BJ (cell line): ENCODE results near the gene CTBP1. TPM values are rescaled to one million over a fixed set of nuclear protein-coding genes. Genes with fewer than 3 reads are reported as not detected.
"Not testable (repeated sequence)": the region's sequence is repeated elsewhere in the genome, so short reads cannot be mapped to it uniquely, and the experiment has no call there.

Source experiments
- CTCF ChIA-PET: fragments of 350-600 bp; formaldehyde crosslinking; extraction: SDS; loops from one replicate; lab custom pipeline; 2021; ENCODE audit warnings: antibody characterized with exemption, inconsistent platforms; lab: Yijun Ruan, JAX
- POLR2A ChIA-PET: fragments of 300-600 bp; sonication (Branson Sonifier 250); formaldehyde crosslinking; extraction: SDS; loops from one replicate; lab custom pipeline; 2021; ENCODE audit warnings: antibody characterized with exemption; lab: Charles Lee
- DNase-seq: peaks from one replicate; pipeline ENCODE4 v3.0.0-alpha.2; 2011; ENCODE audit warnings: low read depth
- H3K27me3 ChIP-seq: 2 replicates; pipeline ENCODE4 v1.6.0; 2011; ENCODE audit warnings: low read length; ENCODE audit not compliant: control insufficient read depth, insufficient read depth
- H3K36me3 ChIP-seq: 2 replicates; pipeline ENCODE4 v1.5.1; 2011; ENCODE audit warnings: low read length; ENCODE audit not compliant: control insufficient read depth, insufficient read depth
- H3K4me3 ChIP-seq: 2 replicates; pipeline ENCODE4 v1.5.1; 2011; ENCODE audit warnings: low read depth, mild to moderate bottlenecking, control low read depth, low read length
- polyA plus RNA-seq: library from polyadenylated mRNA; depleted of rRNA; stranded (reverse); fragments of >200 nt; gene quantifications from 2 replicates; pipeline ENCODE4 v1.2.3, GENCODE V29; 2011
- TF ChIP-seq, protein P1 (sequence below): IDR thresholded peaks from 2 replicates; pipeline ENCODE4 v1.5.1; 2011; ENCODE audit warnings: low read depth, mild to moderate bottlenecking, control low read depth, inconsistent platforms, low read length, moderate library complexity; ENCODE audit not compliant: insufficient read depth

CTBP1 gene
- polyA plus RNA-seq, 1 experiment, result 106 TPM

- TF ChIP-seq, protein P1, sequence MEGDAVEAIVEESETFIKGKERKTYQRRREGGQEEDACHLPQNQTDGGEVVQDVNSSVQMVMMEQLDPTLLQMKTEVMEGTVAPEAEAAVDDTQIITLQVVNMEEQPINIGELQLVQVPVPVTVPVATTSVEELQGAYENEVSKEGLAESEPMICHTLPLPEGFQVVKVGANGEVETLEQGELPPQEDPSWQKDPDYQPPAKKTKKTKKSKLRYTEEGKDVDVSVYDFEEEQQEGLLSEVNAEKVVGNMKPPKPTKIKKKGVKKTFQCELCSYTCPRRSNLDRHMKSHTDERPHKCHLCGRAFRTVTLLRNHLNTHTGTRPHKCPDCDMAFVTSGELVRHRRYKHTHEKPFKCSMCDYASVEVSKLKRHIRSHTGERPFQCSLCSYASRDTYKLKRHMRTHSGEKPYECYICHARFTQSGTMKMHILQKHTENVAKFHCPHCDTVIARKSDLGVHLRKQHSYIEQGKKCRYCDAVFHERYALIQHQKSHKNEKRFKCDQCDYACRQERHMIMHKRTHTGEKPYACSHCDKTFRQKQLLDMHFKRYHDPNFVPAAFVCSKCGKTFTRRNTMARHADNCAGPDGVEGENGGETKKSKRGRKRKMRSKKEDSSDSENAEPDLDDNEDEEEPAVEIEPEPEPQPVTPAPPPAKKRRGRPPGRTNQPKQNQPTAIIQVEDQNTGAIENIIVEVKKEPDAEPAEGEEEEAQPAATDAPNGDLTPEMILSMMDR, result no peak
- Histone ChIP-seq H3K36me3 (peaks cover 12% of the 10 kb centered on the region), H3K27me3 (no peaks in the 10 kb centered on the region), H3K4me3 (no peak overlapping the region)
- ChIA-PET CTCF (interaction anchor here (0.6 kb wide), 1 partner anchor 407 kb away, joined by 3 read pairs; no protein-coding TSS in a partner anchor), POLR2A (no interaction called here)
- DNase-seq, result no peak
Observed at GRCh38 chr4:1293531-1293941, 44.6 kb upstream of the CTBP1 start.

DNA sequence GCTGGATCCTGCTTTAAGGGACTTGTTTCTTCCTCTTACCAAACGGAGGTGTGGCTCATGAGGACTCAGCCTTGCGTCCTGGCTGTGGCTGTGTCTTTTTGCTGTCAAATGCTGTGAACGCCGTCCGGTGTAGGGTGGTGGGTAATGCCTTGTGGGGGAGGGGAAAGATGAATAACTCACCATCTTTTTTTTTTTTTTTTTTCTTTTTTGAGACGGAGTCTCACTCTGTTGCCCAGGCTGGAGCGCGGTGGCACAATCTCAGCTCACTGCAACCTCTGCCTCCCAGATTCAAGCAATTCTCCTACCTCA is 43.7 kb upstream of the CTBP1 start:
- DNase-seq, H3K27me3 ChIP-seq, H3K36me3 ChIP-seq, H3K4me3 ChIP-seq, CTCF ChIA-PET, POLR2A ChIA-PET: not testable (repeated sequence)

DNA sequence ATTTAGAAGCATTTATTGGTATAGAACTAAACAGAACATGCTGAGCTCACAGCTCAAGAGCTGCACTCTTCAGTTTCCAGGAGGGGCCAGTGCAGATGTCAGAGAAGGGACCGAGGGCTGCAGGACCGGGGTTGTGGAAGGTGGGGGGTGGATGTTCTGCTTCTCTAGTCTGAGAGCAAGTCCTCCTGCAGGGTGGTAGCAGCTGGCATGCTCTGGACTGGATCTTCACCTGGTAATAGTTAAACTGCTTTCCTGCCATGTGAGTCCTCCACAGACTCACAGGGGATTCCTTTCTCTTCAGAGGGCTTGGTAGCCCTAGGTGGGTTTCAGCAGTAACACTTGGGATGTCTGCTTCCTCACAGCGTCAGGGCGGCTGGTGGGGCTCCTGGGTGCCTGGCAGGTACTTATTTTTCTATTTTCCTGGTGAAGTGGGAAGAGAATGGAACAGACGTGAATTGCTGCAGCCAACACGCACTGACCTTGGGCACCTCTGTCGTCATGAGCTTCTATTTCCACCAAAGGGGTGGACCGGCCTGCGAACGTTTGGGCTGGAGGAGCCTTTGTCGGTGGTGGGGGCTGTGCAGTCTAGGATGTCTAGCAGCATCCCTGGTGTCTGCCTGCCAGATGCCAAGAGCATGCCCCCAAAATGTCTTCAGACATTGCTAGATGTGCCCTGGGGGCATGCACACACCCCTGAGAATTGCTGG is 43.2 kb upstream of the CTBP1 start:
- CTCF ChIA-PET, result interaction anchor here (1.5 kb wide), 1 partner anchor 17 kb away, joined by 3 read pairs; no protein-coding TSS in a partner anchor
- DNase-seq, result no peak
- Histone ChIP-seq H3K36me3 (peaks cover 1% of the 10 kb centered on the region; the same call in 1 of the 2 replicates), H3K27me3 (no peaks in the 10 kb centered on the region), H3K4me3 (no peak overlapping the region)
- POLR2A ChIA-PET, result interaction anchor here (2.2 kb wide), 1 partner anchor 17 kb away, joined by 8 read pairs; no protein-coding TSS in a partner anchor
- TF ChIP-seq, protein P1, result no peak

DNA sequence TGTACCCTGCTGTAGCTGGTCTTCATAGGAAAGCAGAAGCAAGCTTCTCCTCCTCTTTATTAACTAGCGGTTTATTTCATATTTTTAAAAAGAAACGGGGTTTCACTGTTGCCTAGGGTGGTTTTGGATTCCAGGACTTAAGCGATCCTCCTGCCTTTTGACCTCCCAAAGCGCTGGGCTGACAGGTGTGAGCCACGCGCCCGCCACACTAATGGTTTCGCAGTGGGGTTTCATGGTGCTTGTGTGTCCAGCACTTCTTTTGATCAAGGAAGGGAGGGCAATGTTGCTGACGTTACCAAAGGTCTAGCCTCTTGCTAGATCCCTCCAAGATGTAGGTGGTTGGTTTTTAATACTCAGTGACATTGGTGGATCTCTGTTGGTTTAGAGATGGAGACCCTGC is 42.2 kb upstream of the CTBP1 start:
- CTCF ChIA-PET, result interaction anchor here (1.5 kb wide), 1 partner anchor 18 kb away, joined by 3 read pairs; no protein-coding TSS in a partner anchor
- no peak for DNase-seq
- H3K4me3 ChIP-seq, result peak overlapping the region; percentile 73
- POLR2A ChIA-PET, result interaction anchor here (0.6 to 2.2 kb wide), 2 partner anchors 18 to 362 kb away, joined by 8 read pairs; no protein-coding TSS in a partner anchor
- H3K27me3 ChIP-seq, result no peaks in the 10 kb centered on the region
- TF ChIP-seq, protein P1, result no peak
- H3K36me3 ChIP-seq, result no peaks in the 10 kb centered on the region; the same call in 1 of the 2 replicates

DNA sequence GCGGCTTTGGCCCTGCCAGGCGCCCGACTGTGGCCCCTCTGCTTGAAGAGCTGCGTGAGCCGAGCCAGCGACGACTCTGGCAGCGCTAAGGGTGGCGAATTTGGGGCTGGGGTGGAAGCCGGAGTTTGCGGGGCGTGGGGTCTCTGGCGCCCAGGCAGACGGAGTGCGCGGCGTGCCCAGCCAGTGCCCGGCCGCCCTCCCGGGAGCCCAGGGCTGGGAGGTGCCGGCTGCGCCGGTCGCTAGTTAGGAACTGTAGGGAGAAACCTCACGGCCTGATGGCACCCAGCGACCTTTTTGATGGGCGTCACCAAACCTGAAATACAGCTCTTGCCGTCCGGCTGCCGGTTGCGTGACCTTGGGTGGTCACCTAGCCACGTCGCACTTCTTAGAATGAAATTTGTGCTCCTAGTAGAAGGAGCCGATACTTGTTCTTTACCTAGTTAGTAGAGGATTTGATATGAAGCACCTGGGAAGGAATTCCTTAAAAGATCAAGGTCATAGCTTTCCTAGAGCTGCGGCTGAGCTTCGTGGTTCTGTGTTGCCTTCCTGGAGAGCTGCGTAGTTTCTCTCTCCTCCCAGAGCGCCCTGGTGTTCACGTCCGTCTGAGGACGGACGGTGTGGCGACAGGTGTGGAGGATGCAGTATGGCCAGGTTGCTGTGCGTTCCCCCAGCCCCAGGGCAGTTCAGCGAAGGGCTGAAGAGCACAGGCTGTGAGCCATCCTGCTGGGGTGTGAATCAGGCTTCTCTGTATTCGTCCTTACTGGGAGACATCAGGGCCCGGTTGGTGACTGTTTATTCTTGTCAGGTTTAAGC is 41.4 kb upstream of the CTBP1 start:
- CTCF ChIA-PET, result interaction anchor here (1.5 to 2.3 kb wide), 2 partner anchors 23 to 29 kb away, joined by 4 to 5 read pairs; no protein-coding TSS in a partner anchor
- TF ChIP-seq, protein P1, result no peak
- peak overlapping the region; percentile 73 for H3K4me3 ChIP-seq
- H3K36me3 ChIP-seq, result no peaks in the 10 kb centered on the region; the same call in 1 of the 2 replicates
- DNase-seq, result no peak
- POLR2A ChIA-PET, result interaction anchor here (0.5 to 2.2 kb wide), 4 partner anchors 19 to 361 kb away, joined by 3 to 8 read pairs (median 6); partner anchors contain the start of gene UVSSA
- no peaks in the 10 kb centered on the region for H3K27me3 ChIP-seq
